ENCODE results near the gene PDK4.

DNA sequence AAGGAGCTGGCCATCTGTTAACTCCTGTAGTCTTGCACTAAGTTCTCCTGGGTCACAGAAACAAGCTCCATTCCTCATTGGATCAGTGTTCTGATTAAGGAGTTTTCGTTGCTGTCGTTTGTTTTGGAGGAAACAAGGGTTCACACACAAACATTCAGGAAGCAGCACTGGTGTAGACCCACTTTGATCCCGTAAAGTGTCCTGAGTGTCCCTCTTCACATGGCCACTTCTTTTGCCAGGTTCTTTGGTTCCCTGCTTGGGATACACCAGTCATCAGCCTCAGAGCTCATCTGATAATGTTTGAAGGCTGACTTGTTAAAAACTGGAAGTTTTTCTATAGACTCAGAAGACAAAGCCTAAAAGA, 10.9 kb downstream of the PDK4 start:
- TF ChIP-seq, protein P1, sequence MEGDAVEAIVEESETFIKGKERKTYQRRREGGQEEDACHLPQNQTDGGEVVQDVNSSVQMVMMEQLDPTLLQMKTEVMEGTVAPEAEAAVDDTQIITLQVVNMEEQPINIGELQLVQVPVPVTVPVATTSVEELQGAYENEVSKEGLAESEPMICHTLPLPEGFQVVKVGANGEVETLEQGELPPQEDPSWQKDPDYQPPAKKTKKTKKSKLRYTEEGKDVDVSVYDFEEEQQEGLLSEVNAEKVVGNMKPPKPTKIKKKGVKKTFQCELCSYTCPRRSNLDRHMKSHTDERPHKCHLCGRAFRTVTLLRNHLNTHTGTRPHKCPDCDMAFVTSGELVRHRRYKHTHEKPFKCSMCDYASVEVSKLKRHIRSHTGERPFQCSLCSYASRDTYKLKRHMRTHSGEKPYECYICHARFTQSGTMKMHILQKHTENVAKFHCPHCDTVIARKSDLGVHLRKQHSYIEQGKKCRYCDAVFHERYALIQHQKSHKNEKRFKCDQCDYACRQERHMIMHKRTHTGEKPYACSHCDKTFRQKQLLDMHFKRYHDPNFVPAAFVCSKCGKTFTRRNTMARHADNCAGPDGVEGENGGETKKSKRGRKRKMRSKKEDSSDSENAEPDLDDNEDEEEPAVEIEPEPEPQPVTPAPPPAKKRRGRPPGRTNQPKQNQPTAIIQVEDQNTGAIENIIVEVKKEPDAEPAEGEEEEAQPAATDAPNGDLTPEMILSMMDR (conservative IDR thresholded peaks at IDR 0.05 in 1 of 2, IDR thresholded peaks at IDR 0.05 in 1 of 2; ENCODE audit: low read depth in 1 of 2, low read length in 2 of 2): no peak
- TF ChIP-seq EZH2 (IDR thresholded peaks at IDR 0.05; ENCODE audit: low read length, missing control alignments): no peak

All from fibroblast of lung (primary cell).